ENCODE results near the gene GLCE.

GLCE gene

GRCh38 chr15:69163141-69163669 lies 2.8 kb downstream of the GLCE start:
- H4K91ac ChIP-seq (ENCODE audit: low read depth, low read length): no peak overlapping the region
- H3K14ac ChIP-seq (ENCODE audit: low read length): no peak overlapping the region
- H3K23ac ChIP-seq (ENCODE audit: low read length): no peak overlapping the region
- H3K4me2 ChIP-seq (ENCODE audit: low read length): no peak overlapping the region
- no CpG with 5 or more reads among the region's 3 CpGs for WGBS (ENCODE audit: extremely low coverage, insufficient coverage, insufficient read length)
- H3K36me3 ChIP-seq (ENCODE audit: control insufficient read depth in 1 of 2, insufficient read depth in 2 of 2, low read length in 2 of 2): no peaks in the 10 kb centered on the region
- H3K27me3 ChIP-seq (ENCODE audit: insufficient read depth, low read length): no peaks in the 10 kb centered on the region
- H2BK5ac ChIP-seq (ENCODE audit: low read depth, low read length, poor library complexity): no peak overlapping the region
- no peak overlapping the region for H3K4ac ChIP-seq (ENCODE audit: low read depth, low read length)
- H2AFZ ChIP-seq (ENCODE audit: insufficient read depth, low read length, poor library complexity): no peak overlapping the region
- no peak overlapping the region for H2BK120ac ChIP-seq (ENCODE audit: insufficient read depth, low read length, poor library complexity)
- no peak overlapping the region for H4K12ac ChIP-seq (ENCODE audit: low read depth, low read length)
- H2BK12ac ChIP-seq (ENCODE audit: low read length): no peak overlapping the region
- no peak overlapping the region for H4K8ac ChIP-seq (ENCODE audit: low read depth, low read length)
- no peak overlapping the region for H3K9ac ChIP-seq (ENCODE audit: low read length)
- no peak overlapping the region for H2AK5ac ChIP-seq (ENCODE audit: low read length)
- H3K4me3 ChIP-seq (ENCODE audit: low read depth, low read length): no peak overlapping the region
- no peaks in the 10 kb centered on the region for H3K9me3 ChIP-seq (ENCODE audit: insufficient read depth, low read depth, low read length)
- H3K79me2 ChIP-seq (ENCODE audit: control insufficient read depth, insufficient read depth, low read length, poor library complexity): peaks cover 9% of the 10 kb centered on the region
- H3K18ac ChIP-seq (ENCODE audit: low read length): no peak overlapping the region
- H3K27ac ChIP-seq (ENCODE audit: low read depth, low read length): no peak overlapping the region
- no peaks in the 10 kb centered on the region for H3K4me1 ChIP-seq (ENCODE audit: control insufficient read depth in 1 of 2, insufficient read depth in 2 of 2, low read length in 2 of 2)
- DNase-seq: no peak
- peaks cover 11% of the 10 kb centered on the region for H3K79me1 ChIP-seq (ENCODE audit: low read length)

GRCh38 chr15:69164807-69165636 lies 4.6 kb downstream of the GLCE start:
- Histone ChIP-seq H3K79me2 (ENCODE audit: control insufficient read depth, insufficient read depth, low read length, poor library complexity) (peaks cover 9% of the 10 kb centered on the region), H4K8ac (ENCODE audit: low read depth, low read length) (no peak overlapping the region), H3K4me1 (ENCODE audit: control insufficient read depth in 1 of 2, insufficient read depth in 2 of 2, low read length in 2 of 2) (no peaks in the 10 kb centered on the region), H3K4me2 (ENCODE audit: low read length) (no peak overlapping the region), H3K79me1 (ENCODE audit: low read length) (peaks cover 9% of the 10 kb centered on the region), H4K12ac (ENCODE audit: low read depth, low read length) (no peak overlapping the region), H2BK5ac (ENCODE audit: low read depth, low read length, poor library complexity) (no peak overlapping the region), H2AFZ (ENCODE audit: insufficient read depth, low read length, poor library complexity) (no peak overlapping the region), H4K91ac (ENCODE audit: low read depth, low read length) (no peak overlapping the region), H2AK5ac (ENCODE audit: low read length) (no peak overlapping the region), H3K9ac (ENCODE audit: low read length) (no peak overlapping the region), H2BK12ac (ENCODE audit: low read length) (no peak overlapping the region), H3K9me3 (ENCODE audit: insufficient read depth, low read depth, low read length) (no peaks in the 10 kb centered on the region), H3K4me3 (ENCODE audit: low read depth, low read length) (no peak overlapping the region), H3K27ac (ENCODE audit: low read depth, low read length) (no peak overlapping the region), H3K18ac (ENCODE audit: low read length) (no peak overlapping the region), H3K14ac (ENCODE audit: low read length) (no peak overlapping the region), H3K4ac (ENCODE audit: low read depth, low read length) (no peak overlapping the region), H3K27me3 (ENCODE audit: insufficient read depth, low read length) (no peaks in the 10 kb centered on the region), H3K36me3 (ENCODE audit: control insufficient read depth in 1 of 2, insufficient read depth in 2 of 2, low read length in 2 of 2) (no peaks in the 10 kb centered on the region), H2BK120ac (ENCODE audit: insufficient read depth, low read length, poor library complexity) (no peak overlapping the region), H3K23ac (ENCODE audit: low read length) (peak overlapping the region; percentile 98)
- WGBS (ENCODE audit: extremely low coverage, insufficient coverage, insufficient read length): no CpG with 5 or more reads among the region's 3 CpGs
- no peak for DNase-seq

GRCh38 chr15:69165637-69166025 lies 5.2 kb downstream of the GLCE start:
- H3K4me3 ChIP-seq (ENCODE audit: low read depth, low read length): no peak overlapping the region
- no peak overlapping the region for H3K14ac ChIP-seq (ENCODE audit: low read length)
- no peak overlapping the region for H2BK120ac ChIP-seq (ENCODE audit: insufficient read depth, low read length, poor library complexity)
- no peak overlapping the region for H3K9ac ChIP-seq (ENCODE audit: low read length)
- no peak overlapping the region for H2BK5ac ChIP-seq (ENCODE audit: low read depth, low read length, poor library complexity)
- no peak overlapping the region for H2BK12ac ChIP-seq (ENCODE audit: low read length)
- H3K36me3 ChIP-seq (ENCODE audit: control insufficient read depth in 1 of 2, insufficient read depth in 2 of 2, low read length in 2 of 2): no peaks in the 10 kb centered on the region
- no peaks in the 10 kb centered on the region for H3K27me3 ChIP-seq (ENCODE audit: insufficient read depth, low read length)
- H4K12ac ChIP-seq (ENCODE audit: low read depth, low read length): no peak overlapping the region
- H2AK5ac ChIP-seq (ENCODE audit: low read length): no peak overlapping the region
- no peaks in the 10 kb centered on the region for H3K4me1 ChIP-seq (ENCODE audit: control insufficient read depth in 1 of 2, insufficient read depth in 2 of 2, low read length in 2 of 2)
- H3K4me2 ChIP-seq (ENCODE audit: low read length): no peak overlapping the region
- H3K79me2 ChIP-seq (ENCODE audit: control insufficient read depth, insufficient read depth, low read length, poor library complexity): peaks cover 7% of the 10 kb centered on the region
- DNase-seq: no peak
- no peak overlapping the region for H3K27ac ChIP-seq (ENCODE audit: low read depth, low read length)
- no peak overlapping the region for H3K23ac ChIP-seq (ENCODE audit: low read length)
- H3K18ac ChIP-seq (ENCODE audit: low read length): no peak overlapping the region
- H3K4ac ChIP-seq (ENCODE audit: low read depth, low read length): no peak overlapping the region
- H2AFZ ChIP-seq (ENCODE audit: insufficient read depth, low read length, poor library complexity): no peak overlapping the region
- no CpG with 5 or more reads among the region's 1 CpG for WGBS (ENCODE audit: extremely low coverage, insufficient coverage, insufficient read length)
- H4K91ac ChIP-seq (ENCODE audit: low read depth, low read length): no peak overlapping the region
- H3K79me1 ChIP-seq (ENCODE audit: low read length): peaks cover 6% of the 10 kb centered on the region
- H4K8ac ChIP-seq (ENCODE audit: low read depth, low read length): no peak overlapping the region
- H3K9me3 ChIP-seq (ENCODE audit: insufficient read depth, low read depth, low read length): no peaks in the 10 kb centered on the region

- H3K4me1 ChIP-seq (ENCODE audit: control insufficient read depth in 1 of 2, insufficient read depth in 2 of 2, low read length in 2 of 2): no peaks in the 10 kb centered on the region
- H2AK5ac ChIP-seq (ENCODE audit: low read length): no peak overlapping the region
- no peak overlapping the region for H4K12ac ChIP-seq (ENCODE audit: low read depth, low read length)
- H2BK12ac ChIP-seq (ENCODE audit: low read length): no peak overlapping the region
- no peak overlapping the region for H4K91ac ChIP-seq (ENCODE audit: low read depth, low read length)
- no peaks in the 10 kb centered on the region for H3K9me3 ChIP-seq (ENCODE audit: insufficient read depth, low read depth, low read length)
- H3K23ac ChIP-seq (ENCODE audit: low read length): no peak overlapping the region
- H3K79me1 ChIP-seq (ENCODE audit: low read length): no peaks in the 10 kb centered on the region
- H3K36me3 ChIP-seq (ENCODE audit: control insufficient read depth in 1 of 2, insufficient read depth in 2 of 2, low read length in 2 of 2): no peaks in the 10 kb centered on the region
- no peak overlapping the region for H3K4me3 ChIP-seq (ENCODE audit: low read depth, low read length)
- H3K27me3 ChIP-seq (ENCODE audit: insufficient read depth, low read length): no peaks in the 10 kb centered on the region
- no peak overlapping the region for H3K4me2 ChIP-seq (ENCODE audit: low read length)
- no peak overlapping the region for H2BK120ac ChIP-seq (ENCODE audit: insufficient read depth, low read length, poor library complexity)
- no peaks in the 10 kb centered on the region for H3K79me2 ChIP-seq (ENCODE audit: control insufficient read depth, insufficient read depth, low read length, poor library complexity)
- H3K9ac ChIP-seq (ENCODE audit: low read length): no peak overlapping the region
- H2BK5ac ChIP-seq (ENCODE audit: low read depth, low read length, poor library complexity): no peak overlapping the region
- WGBS (ENCODE audit: extremely low coverage, insufficient coverage, insufficient read length): no CpG with 5 or more reads among the region's 2 CpGs
- no peak overlapping the region for H2AFZ ChIP-seq (ENCODE audit: insufficient read depth, low read length, poor library complexity)
- no peak overlapping the region for H3K27ac ChIP-seq (ENCODE audit: low read depth, low read length)
- no peak overlapping the region for H3K18ac ChIP-seq (ENCODE audit: low read length)
- no peak overlapping the region for H3K14ac ChIP-seq (ENCODE audit: low read length)
- peak in 1 of 2 donors; percentile 9 for DNase-seq
- no peak overlapping the region for H3K4ac ChIP-seq (ENCODE audit: low read depth, low read length)
- no peak overlapping the region for H4K8ac ChIP-seq (ENCODE audit: low read depth, low read length)
These were observed 6.9 kb downstream of the GLCE start for GRCh38 chr15:69167218-69167846.
